Endothelial cell of umbilical vein (primary cell): ENCODE data around the gene OXSR1. TPM values are rescaled to one million over a fixed set of nuclear protein-coding genes. Genes with fewer than 3 reads are reported as not detected.

Source experiments
- BruUV-seq: library from RNA; stranded (reverse); fragments of 400-500 nt; replicated peaks from 2 replicates; lab custom pipeline; 2021; lab: Mats Ljungman, UMichigan
- CTCF ChIA-PET: fragments of 300-600, 350-600 bp; sonication (Branson Sonifier 250); formaldehyde crosslinking; loops from one replicate; lab custom pipeline; 2021; ENCODE audit warnings: antibody characterized with exemption, inconsistent platforms; lab: Charles Lee
- POLR2A ChIA-PET: fragments of 300-600, 350-600 bp; sonication (Branson Sonifier 250); formaldehyde crosslinking; loops from one replicate; lab custom pipeline; 2021; ENCODE audit warnings: antibody characterized with exemption, inconsistent platforms; lab: Charles Lee
- DNase-seq: peaks from one replicate; pipeline ENCODE4 v3.0.0-alpha.2; 2011; ENCODE audit warnings: low read depth, low spot score
- FAIRE-seq: peaks from 2 replicates; lab custom pipeline; 2011; peaks lifted over from hg19 to GRCh38; lab: Jason Lieb, UNC
- H2AFZ ChIP-seq: 2 replicates; pipeline ENCODE4 v1.6.0; 2012; ENCODE audit warnings: low read depth, low read length, control low read depth, inconsistent platforms
- H3K27ac ChIP-seq: 2 replicates; pipeline ENCODE4 v1.5.1; 2011; ENCODE audit warnings: low read depth, mild to moderate bottlenecking, control low read depth, low read length, moderate library complexity; ENCODE audit not compliant: insufficient read depth
- H3K27me3 ChIP-seq, 2 experiments: 2 replicates each; pipeline versions ENCODE4 v1.6.0 to v1.6.1; 2011; ENCODE audit warnings: low read length in 2 of 2, mixed read lengths in 1 of 2; ENCODE audit not compliant: control insufficient read depth in 2 of 2, insufficient read depth in 2 of 2
- H3K36me3 ChIP-seq, 2 experiments: 2 replicates in 1 of 2; 3 replicates in 1 of 2; pipeline ENCODE4 v1.5.1; 2011; ENCODE audit warnings: low read length in 2 of 2, mild to moderate bottlenecking in 1 of 2, moderate library complexity in 1 of 2; ENCODE audit not compliant: control insufficient read depth in 2 of 2, insufficient read depth in 2 of 2; ENCODE audit errors: extremely low read depth in 1 of 2
- H3K4me1 ChIP-seq: 3 replicates; pipeline ENCODE4 v1.5.1; 2011; ENCODE audit warnings: mild to moderate bottlenecking, low read length; ENCODE audit not compliant: control insufficient read depth, insufficient read depth; ENCODE audit errors: extremely low read depth
- H3K4me2 ChIP-seq: 2 replicates; pipeline ENCODE4 v1.6.1; 2011; ENCODE audit warnings: low read length, control low read depth, mixed read lengths; ENCODE audit not compliant: insufficient read depth
- H3K4me3 ChIP-seq, 3 experiments: fragments of 200-600 bp in 1 of 3; sonication (generic), shearing (Covaris generic) in 1 of 3; replicated peaks in 1 of 3; 2 replicates each; pipeline ENCODE4 v1.5.1; 2011 to 2016; ENCODE audit warnings: control low read depth in 3 of 3, low read length in 3 of 3, mild to moderate bottlenecking in 2 of 3, inconsistent platforms in 1 of 3, low read depth in 1 of 3, moderate library complexity in 1 of 3; ENCODE audit not compliant: insufficient read depth in 1 of 3
- H3K79me2 ChIP-seq: 2 replicates; pipeline ENCODE4 v1.6.0; 2012; ENCODE audit warnings: low read length, inconsistent platforms; ENCODE audit not compliant: control insufficient read depth, insufficient read depth
- H3K9ac ChIP-seq: replicated peaks from 2 replicates; pipeline ENCODE3; 2011; ENCODE audit warnings: low read length, control low read depth; ENCODE audit not compliant: insufficient read depth; ENCODE audit errors: extremely low read depth
- H3K9me1 ChIP-seq: replicated peaks from 3 replicates; pipeline ENCODE4 v1.6.0; 2011; ENCODE audit warnings: mild to moderate bottlenecking, low read length; ENCODE audit not compliant: control insufficient read depth, insufficient read depth; ENCODE audit errors: extremely low read depth
- H3K9me3 ChIP-seq: replicated peaks from 2 replicates; pipeline ENCODE4 v1.5.1; 2012; ENCODE audit warnings: low read length, inconsistent platforms; ENCODE audit not compliant: control insufficient read depth, insufficient read depth
- H4K20me1 ChIP-seq: replicated peaks from 2 replicates; pipeline ENCODE3; 2011; ENCODE audit warnings: mild to moderate bottlenecking, low read length; ENCODE audit not compliant: control insufficient read depth, insufficient read depth; ENCODE audit errors: extremely low read depth
- CTCF ChIP-seq, 2 donors: IDR thresholded peaks; 1 replicate in 1 of 2; 2 replicates in 1 of 2; pipeline ENCODE4 v1.5.1; 2011; ENCODE audit warnings: low read length in 2 of 2, mild to moderate bottlenecking in 2 of 2, moderate library complexity in 2 of 2, control low read depth in 1 of 2, inconsistent platforms in 1 of 2, low read depth in 1 of 2; ENCODE audit not compliant: insufficient read depth in 1 of 2; ENCODE audit errors: extremely low read depth in 1 of 2
- EZH2 ChIP-seq: IDR thresholded peaks from 2 replicates; pipeline ENCODE4 v1.6.1; 2012; ENCODE audit warnings: borderline replicate concordance, low read depth, mild to moderate bottlenecking, moderate library complexity, low read length, inconsistent platforms; ENCODE audit not compliant: severe bottlenecking
- FOS ChIP-seq: IDR thresholded peaks from 2 replicates; pipeline ENCODE4 v1.6.1; 2011; ENCODE audit warnings: mild to moderate bottlenecking, low read length, moderate library complexity, borderline replicate concordance; ENCODE audit not compliant: insufficient read depth
- GATA2 ChIP-seq: IDR thresholded peaks from 2 replicates; pipeline ENCODE4 v1.7.0; 2011; ENCODE audit warnings: low read depth, mild to moderate bottlenecking, moderate library complexity, mixed read lengths, low read length; ENCODE audit not compliant: insufficient read length, insufficient read depth
- JUN ChIP-seq: IDR thresholded peaks from 2 replicates; pipeline ENCODE4 v1.6.1; 2011; ENCODE audit warnings: borderline replicate concordance, low read depth; ENCODE audit not compliant: insufficient read length, insufficient read depth
- MAX ChIP-seq: IDR thresholded peaks from 2 replicates; pipeline ENCODE4 v1.6.1; 2011; ENCODE audit not compliant: insufficient read depth, insufficient read length
- MYC ChIP-seq: IDR thresholded peaks from one replicate; pipeline ENCODE4 v1.6.1; 2011; ENCODE audit warnings: mild to moderate bottlenecking, low read depth, low read length
- POLR2A ChIP-seq: IDR thresholded peaks from 2 replicates; pipeline ENCODE4 v1.6.1; 2012; ENCODE audit warnings: low read depth, mild to moderate bottlenecking, control low read depth, low read length
- POLR2AphosphoS5 ChIP-seq: IDR thresholded peaks from 2 replicates; pipeline ENCODE4 v1.6.1; 2012; ENCODE audit warnings: low read depth, mild to moderate bottlenecking, control low read depth, low read length, moderate library complexity; ENCODE audit not compliant: insufficient read depth
- dilution Hi-C: fragments of 300-500 bp; cut with MboI; formaldehyde crosslinking; loops from one replicate; pipeline ENCODE4 v1.15.0; 2019; ENCODE audit warnings: low sequenced_read_pairs; ENCODE audit not compliant: extremely low pct_ligation_motif_present
- intact Hi-C: fragments of 100-400 bp; cut with micrococcal nuclease; formaldehyde crosslinking; loops from one replicate; pipeline ENCODE4 v1.10.0; 2022
- polyA plus RNA-seq, 4 experiments: library from polyadenylated mRNA; depleted of rRNA in 3 of 4; stranded (reverse) in 3 of 4; unstranded in 1 of 4; fragments of >200 nt; gene quantifications; 2 replicates each; pipeline versions ENCODE4 v1.2.1 to v1.2.3, GENCODE V29; 2011 to 2012; ENCODE audit warnings: missing spikeins in 1 of 4
- total RNA-seq: library from RNA; stranded (reverse); gene quantifications from 2 replicates; pipeline ENCODE4 v1.2.3, GENCODE V29; 2021

The OXSR1 gene
- total and polyA plus RNA-seq, 2 donors (not counting 3 experiments of a cell fraction or from before 2014, with no cell fraction given): 15.1 to 32.9 TPM

DNA sequence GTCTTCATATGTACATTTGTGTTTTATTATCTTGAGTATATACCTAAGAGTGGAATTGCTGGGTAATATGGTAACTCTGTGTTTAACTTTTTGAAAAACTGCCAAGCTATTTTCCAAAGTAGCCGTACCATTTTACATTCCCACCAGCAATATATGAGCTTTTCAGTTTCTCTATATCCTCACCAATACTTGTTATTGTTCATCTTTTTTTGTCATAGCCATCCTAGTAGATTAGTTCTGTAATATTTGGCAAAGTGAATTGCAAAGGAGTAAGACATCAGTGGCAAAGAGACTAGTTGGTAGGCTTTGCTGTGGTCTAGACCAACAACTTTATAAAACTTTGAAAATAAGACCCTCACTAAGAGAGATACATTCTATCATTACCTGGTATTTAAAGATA is 21.4 kb downstream of the OXSR1 start:
- dilution Hi-C loops (no loop called here), intact Hi-C loops (no loop called here)
- FAIRE-seq (no peak), DNase-seq (no peak)
- Histone ChIP-seq H3K9me3 (no peaks in the 10 kb centered on the region), H3K4me1 (no peaks in the 10 kb centered on the region), H3K27me3 (no peaks in the 10 kb centered on the region), H3K4me3 (no peak overlapping the region), H3K79me2 (peaks cover 3% of the 10 kb centered on the region), H3K9ac (no peak overlapping the region), H3K27ac (no peak overlapping the region), H3K9me1 (no peaks in the 10 kb centered on the region), H3K4me2 (no peak overlapping the region), H4K20me1 (no peaks in the 10 kb centered on the region), H2AFZ (no peak overlapping the region), H3K36me3 (no peaks in the 10 kb centered on the region)
- BruUV-seq: no TSS peak
- CTCF ChIA-PET: interaction anchor here (0.9 kb wide), 2 partner anchors 8 to 11 kb away, joined by 3 read pairs; no protein-coding TSS in a partner anchor
- TF ChIP-seq POLR2AphosphoS5: no peak
- TF ChIP-seq MAX: no peak
- TF ChIP-seq EZH2: no peak
- no peak for TF ChIP-seq FOS
- TF ChIP-seq MYC: no peak
- TF ChIP-seq JUN: no peak
- no peak for TF ChIP-seq CTCF (IDR thresholded peaks at IDR 0.05; ENCODE audit: extremely low read depth in 1 of 2, insufficient read depth in 1 of 2, low read depth in 1 of 2, low read length in 2 of 2)
- no peak for TF ChIP-seq GATA2
- TF ChIP-seq POLR2A: no peak
- POLR2A ChIA-PET: no interaction called here
